Left kidney (tissue), 8 donors: ENCODE data around the gene GLYATL1. TPM values are rescaled to one million over a fixed set of nuclear protein-coding genes. Genes with fewer than 3 reads are reported as not detected.

Experiments used
- DNase-seq: peaks from one replicate; pipeline ENCODE4 v3.0.0-alpha.2; 2013
- long read RNA-seq, 8 donors: transcript quantifications; one replicate each; lab custom pipeline, GENCODE V29; 2026
- polyA plus RNA-seq: library from polyadenylated mRNA; unstranded; fragments of 120-200 nt; gene quantifications from one replicate; pipeline ENCODE4 v1.2.1, GENCODE V29; 2013; ENCODE audit not compliant: insufficient read length

GLYATL1 gene, protein sequence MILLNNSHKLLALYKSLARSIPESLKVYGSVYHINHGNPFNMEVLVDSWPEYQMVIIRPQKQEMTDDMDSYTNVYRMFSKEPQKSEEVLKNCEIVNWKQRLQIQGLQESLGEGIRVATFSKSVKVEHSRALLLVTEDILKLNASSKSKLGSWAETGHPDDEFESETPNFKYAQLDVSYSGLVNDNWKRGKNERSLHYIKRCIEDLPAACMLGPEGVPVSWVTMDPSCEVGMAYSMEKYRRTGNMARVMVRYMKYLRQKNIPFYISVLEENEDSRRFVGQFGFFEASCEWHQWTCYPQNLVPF
- 196 TPM for polyA plus RNA-seq
- long read RNA-seq, donor 1, transcript GLYATL1-201 (7 exons, 2,068 nt), result minor isoform, 5 of 80 reads
- long read RNA-seq, donor 1, transcript GLYATL1-209 (6 exons, 1,709 nt), result major isoform, 31 of 80 reads
- long read RNA-seq, donor 1, transcript GLYATL1-208 (7 exons, 1,528 nt), result minor isoform, 10 of 80 reads
- long read RNA-seq, donor 1, transcript GLYATL1-215 (4 exons, 2,281 nt), result minor isoform, 10 of 80 reads
- long read RNA-seq, donor 1, partial matches to known transcripts, result 12 of 80 reads
- long read RNA-seq, donor 1, other reads (novel, unspliced or antisense), result 5 of 80 reads
- long read RNA-seq, donor 2, transcript GLYATL1-215 (4 exons, 2,281 nt), result minor isoform, 5 of 47 reads
- long read RNA-seq, donor 2, transcript GLYATL1-209 (6 exons, 1,709 nt), result major isoform, 11 of 47 reads
- long read RNA-seq, donor 2, transcript GLYATL1-208 (7 exons, 1,528 nt), result minor isoform, 6 of 47 reads
- long read RNA-seq, donor 2, partial matches to known transcripts, result 23 of 47 reads
- long read RNA-seq, donor 2, other reads (novel, unspliced or antisense), result 0 of 47 reads
- long read RNA-seq, donor 3, transcript GLYATL1-209 (6 exons, 1,709 nt), result minor isoform, 20 of 61 reads
- long read RNA-seq, donor 3, transcript GLYATL1-215 (4 exons, 2,281 nt), result major isoform, 22 of 61 reads
- long read RNA-seq, donor 3, transcript GLYATL1-208 (7 exons, 1,528 nt), result minor isoform, 11 of 61 reads
- long read RNA-seq, donor 3, partial matches to known transcripts, result 6 of 61 reads
- long read RNA-seq, donor 3, other reads (novel, unspliced or antisense), result 0 of 61 reads
- long read RNA-seq, donor 4, partial matches to known transcripts, result 0 of 5 reads
- long read RNA-seq, donor 4, other reads (novel, unspliced or antisense), result 0 of 5 reads
- long read RNA-seq, donor 5, transcript GLYATL1-215 (4 exons, 2,281 nt), result minor isoform, 20 of 148 reads
- long read RNA-seq, donor 5, transcript GLYATL1-208 (7 exons, 1,528 nt), result minor isoform, 29 of 148 reads
- long read RNA-seq, donor 5, transcript GLYATL1-209 (6 exons, 1,709 nt), result major isoform, 56 of 148 reads
- long read RNA-seq, donor 5, partial matches to known transcripts, result 26 of 148 reads
- long read RNA-seq, donor 5, other reads (novel, unspliced or antisense), result 6 of 148 reads
- long read RNA-seq, donor 6, transcript GLYATL1-208 (7 exons, 1,528 nt), result minor isoform, 11 of 77 reads
- long read RNA-seq, donor 6, transcript GLYATL1-215 (4 exons, 2,281 nt), result minor isoform, 16 of 77 reads
- long read RNA-seq, donor 6, transcript GLYATL1-209 (6 exons, 1,709 nt), result major isoform, 25 of 77 reads
- long read RNA-seq, donor 6, partial matches to known transcripts, result 7 of 77 reads
- long read RNA-seq, donor 6, other reads (novel, unspliced or antisense), result 7 of 77 reads
- long read RNA-seq, donor 7, transcript GLYATL1-209 (6 exons, 1,709 nt), result major isoform, 32 of 84 reads
- long read RNA-seq, donor 7, transcript GLYATL1-208 (7 exons, 1,528 nt), result minor isoform, 12 of 84 reads
- long read RNA-seq, donor 7, transcript GLYATL1-215 (4 exons, 2,281 nt), result minor isoform, 12 of 84 reads
- long read RNA-seq, donor 7, partial matches to known transcripts, result 22 of 84 reads
- long read RNA-seq, donor 7, other reads (novel, unspliced or antisense), result 0 of 84 reads
- long read RNA-seq, donor 8, transcript GLYATL1-215 (4 exons, 2,281 nt), result minor isoform, 8 of 39 reads
- long read RNA-seq, donor 8, transcript GLYATL1-209 (6 exons, 1,709 nt), result major isoform, 22 of 39 reads
- long read RNA-seq, donor 8, transcript GLYATL1-208 (7 exons, 1,528 nt), result minor isoform, 7 of 39 reads
- long read RNA-seq, donor 8, partial matches to known transcripts, result 0 of 39 reads
- long read RNA-seq, donor 8, other reads (novel, unspliced or antisense), result 0 of 39 reads

- DNase-seq, result no peak
Measured at GRCh38 chr11:58939277-58939676, at the start of gene GLYATL1. Gene GLYATL1, plus strand, starts transcription at chr11:58939488. Its CDS starts 7,600 bp downstream, at chr11:58947088.

GRCh38 chr11:58893899-58894298, 45.4 kb upstream of the GLYATL1 start:
- no peak for DNase-seq

DNA sequence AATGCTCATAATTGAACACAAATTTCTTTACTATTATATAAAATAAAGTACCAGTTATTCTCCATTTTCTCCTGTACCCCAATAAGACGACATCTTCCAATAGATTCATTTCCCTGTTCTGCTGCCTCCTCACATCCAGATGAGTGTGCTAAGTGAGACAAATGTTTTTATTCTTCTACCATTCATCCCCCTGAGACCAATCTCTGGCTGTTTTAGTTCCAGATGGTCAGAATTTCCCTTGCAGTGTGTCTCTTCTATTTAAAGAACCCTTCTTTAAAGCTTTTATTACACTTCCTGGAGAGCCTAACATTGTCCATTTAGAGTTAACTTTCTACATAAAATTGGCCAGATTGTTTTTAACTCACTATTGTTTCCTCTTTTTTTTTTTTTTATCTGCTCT, 41.2 kb upstream of the GLYATL1 start:
- no peak for DNase-seq

- DNase-seq, result peak; percentile 83
Measured at GRCh38 chr11:58900479-58901420, 38.5 kb upstream of the GLYATL1 start.

- no peak for DNase-seq
Measured at GRCh38 chr11:58902881-58903280, 36.4 kb upstream of the GLYATL1 start.

- DNase-seq, result peak; percentile 27
Measured at GRCh38 chr11:58905011-58905720, 34.1 kb upstream of the GLYATL1 start.

- peak; percentile 91 for DNase-seq
Measured at GRCh38 chr11:58905721-58906547, 33.4 kb upstream of the GLYATL1 start.

DNA sequence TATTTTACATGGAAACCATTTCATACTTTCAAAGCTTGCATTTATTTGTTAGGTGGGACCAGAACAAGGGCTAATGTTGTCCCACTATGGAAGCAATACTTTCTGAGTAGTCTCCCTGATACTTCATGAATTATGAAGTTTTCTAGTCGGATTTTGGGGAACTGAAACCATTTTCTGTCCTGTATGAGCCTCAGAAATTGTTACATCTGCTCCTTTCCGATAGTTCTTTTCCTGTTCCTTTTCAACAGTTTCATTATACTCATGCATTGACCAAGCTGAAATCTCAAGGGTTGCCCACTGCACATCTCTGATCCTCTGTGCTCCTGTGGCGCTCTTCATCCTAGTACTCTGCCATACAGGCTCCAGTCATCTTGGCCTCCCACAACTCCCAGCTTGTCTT, 31.5 kb upstream of the GLYATL1 start:
- DNase-seq, result no peak

- DNase-seq, result no peak
Measured at GRCh38 chr11:58912124-58912523, 27.2 kb upstream of the GLYATL1 start.

- DNase-seq, result no peak
Measured at GRCh38 chr11:58913685-58914084, 25.6 kb upstream of the GLYATL1 start.

DNA sequence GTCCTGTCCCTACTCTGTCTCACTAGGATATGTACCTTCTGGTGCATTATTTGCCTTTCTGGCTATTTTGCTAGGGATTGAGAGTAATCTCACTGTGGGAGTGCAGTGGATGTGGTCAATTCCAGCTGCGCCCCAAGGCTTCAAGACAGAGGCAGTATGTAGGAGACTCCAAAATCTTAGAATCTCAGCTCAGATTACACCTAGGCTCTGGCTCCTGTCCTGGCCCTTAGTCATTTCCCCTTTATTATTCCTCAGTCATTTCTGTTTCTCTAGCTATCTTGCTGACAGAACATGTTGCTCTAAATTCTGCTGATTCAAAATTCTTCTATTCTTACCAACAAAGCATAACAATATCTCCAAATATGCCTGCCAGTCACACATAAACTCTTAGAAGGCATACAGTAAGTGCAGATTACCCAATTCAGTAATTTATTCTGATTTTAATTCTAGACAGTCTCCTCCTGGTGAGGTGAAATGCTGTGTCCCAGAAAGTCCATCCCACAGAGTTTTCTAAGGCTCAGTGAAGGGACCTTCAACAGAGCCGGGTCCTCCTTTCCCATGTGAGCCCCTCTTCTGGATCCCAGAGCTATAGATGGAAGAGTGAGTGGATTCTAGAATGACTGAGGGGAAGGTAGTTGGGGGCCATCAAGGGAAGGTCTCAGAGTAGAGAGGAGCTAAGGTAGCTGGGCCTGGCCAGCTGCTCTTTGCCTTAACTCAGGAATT, 24.3 kb upstream of the GLYATL1 start:
- no peak for DNase-seq

GRCh38 chr11:58916637-58917036, 22.7 kb upstream of the GLYATL1 start:
- no peak for DNase-seq

- no peak for DNase-seq
Measured at GRCh38 chr11:58917159-58917783, 22.0 kb upstream of the GLYATL1 start.

- no peak for DNase-seq
Measured at GRCh38 chr11:58919561-58919960, 19.7 kb upstream of the GLYATL1 start.

DNA sequence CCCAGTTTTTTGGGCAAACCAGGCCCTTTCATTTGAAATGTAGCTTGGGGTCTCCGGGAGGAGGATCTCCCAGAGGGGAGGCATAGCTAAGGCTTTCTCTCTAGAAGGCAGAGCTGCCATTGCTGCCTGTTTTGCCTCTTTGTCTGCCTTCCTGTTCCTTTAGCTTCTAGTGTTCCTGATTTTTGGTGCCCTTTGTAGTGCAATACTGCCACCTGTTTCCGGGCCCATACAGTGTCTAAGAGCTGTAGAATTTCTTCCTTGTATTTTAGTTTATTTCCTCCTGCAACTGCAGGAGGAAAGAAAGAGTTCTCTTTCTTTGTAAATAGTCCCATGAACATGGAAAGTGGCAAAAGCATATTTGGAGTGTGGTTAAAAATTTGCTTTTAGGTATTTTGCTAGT, 19.3 kb upstream of the GLYATL1 start:
- no peak for DNase-seq

- no peak for DNase-seq
Measured at GRCh38 chr11:58921778-58922390, 17.4 kb upstream of the GLYATL1 start.
